ENCODE measurements around the gene PRKCB.

PRKCB gene

DNA sequence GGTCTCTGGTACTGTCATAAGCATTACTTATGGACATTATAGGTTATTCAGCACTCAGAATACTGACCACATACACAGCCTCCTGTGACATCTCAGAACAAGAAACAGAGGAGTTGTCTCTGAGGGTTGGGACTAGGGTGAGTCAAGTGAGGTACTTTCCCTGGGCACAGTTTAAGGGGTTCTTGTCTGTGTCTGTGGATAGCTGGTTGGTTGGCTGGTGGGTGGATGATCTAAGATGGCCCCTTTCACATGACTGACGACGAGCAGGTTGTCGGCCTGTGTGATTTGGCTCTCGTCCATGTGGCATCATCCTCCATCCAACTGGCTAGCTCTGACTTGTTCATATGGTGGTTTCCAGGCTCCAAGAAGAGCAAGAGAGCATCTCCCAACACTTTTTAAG lies 163.9 kb downstream of the PRKCB start:
- Histone ChIP-seq H3K27me3 (ENCODE audit: low read length) (no peaks in the 10 kb centered on the region), H3K79me2 (ENCODE audit: insufficient read depth, low read length) (no peaks in the 10 kb centered on the region), H3K4me3 (ENCODE audit: insufficient read depth, low read length, poor library complexity, severe bottlenecking) (no peak overlapping the region)

DNA sequence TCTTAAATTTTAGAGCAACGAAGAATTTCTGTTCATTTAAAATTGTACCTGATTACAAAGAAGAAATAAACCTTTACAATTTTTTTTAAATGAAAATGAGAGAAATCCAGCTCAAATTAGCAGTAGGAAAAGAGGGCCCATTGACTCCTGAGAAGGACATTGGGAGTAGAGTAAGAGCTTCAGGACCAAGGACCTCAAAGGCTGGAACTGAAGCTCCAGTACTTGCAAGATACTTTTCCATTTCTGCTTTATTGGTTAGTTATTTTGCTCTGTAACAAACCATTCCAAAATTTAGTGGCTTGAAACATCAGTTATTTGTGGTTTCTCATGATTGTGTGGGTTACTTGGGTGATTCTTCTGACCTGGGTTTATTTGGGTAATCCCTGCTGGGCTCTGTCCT lies 165.9 kb downstream of the PRKCB start:
- no peaks in the 10 kb centered on the region for H3K36me3 ChIP-seq (ENCODE audit: low read length)
- no peaks in the 10 kb centered on the region for H3K9me3 ChIP-seq (ENCODE audit: insufficient read depth, low read length)
- no peak overlapping the region for H2AFZ ChIP-seq (ENCODE audit: low read depth, low read length, severe bottlenecking)
- no peaks in the 10 kb centered on the region for H3K9me2 ChIP-seq (replicated peaks; ENCODE audit: insufficient read depth, low read length)
- no peaks in the 10 kb centered on the region for H4K20me1 ChIP-seq (ENCODE audit: low read depth, low read length)
- TF ChIP-seq, protein P1, sequence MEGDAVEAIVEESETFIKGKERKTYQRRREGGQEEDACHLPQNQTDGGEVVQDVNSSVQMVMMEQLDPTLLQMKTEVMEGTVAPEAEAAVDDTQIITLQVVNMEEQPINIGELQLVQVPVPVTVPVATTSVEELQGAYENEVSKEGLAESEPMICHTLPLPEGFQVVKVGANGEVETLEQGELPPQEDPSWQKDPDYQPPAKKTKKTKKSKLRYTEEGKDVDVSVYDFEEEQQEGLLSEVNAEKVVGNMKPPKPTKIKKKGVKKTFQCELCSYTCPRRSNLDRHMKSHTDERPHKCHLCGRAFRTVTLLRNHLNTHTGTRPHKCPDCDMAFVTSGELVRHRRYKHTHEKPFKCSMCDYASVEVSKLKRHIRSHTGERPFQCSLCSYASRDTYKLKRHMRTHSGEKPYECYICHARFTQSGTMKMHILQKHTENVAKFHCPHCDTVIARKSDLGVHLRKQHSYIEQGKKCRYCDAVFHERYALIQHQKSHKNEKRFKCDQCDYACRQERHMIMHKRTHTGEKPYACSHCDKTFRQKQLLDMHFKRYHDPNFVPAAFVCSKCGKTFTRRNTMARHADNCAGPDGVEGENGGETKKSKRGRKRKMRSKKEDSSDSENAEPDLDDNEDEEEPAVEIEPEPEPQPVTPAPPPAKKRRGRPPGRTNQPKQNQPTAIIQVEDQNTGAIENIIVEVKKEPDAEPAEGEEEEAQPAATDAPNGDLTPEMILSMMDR (IDR thresholded peaks at IDR 0.05; ENCODE audit: insufficient read depth, low read length, poor library complexity, severe bottlenecking), result no peak
- no peak for TF ChIP-seq EZH2phosphoT487 (conservative IDR thresholded peaks at IDR 0.05; ENCODE audit: low read length)
- H3K27ac ChIP-seq (ENCODE audit: low read depth, low read length), result no peak overlapping the region
- no peak overlapping the region for H3K4me2 ChIP-seq (ENCODE audit: low read depth, low read length, poor library complexity, severe bottlenecking)
- no peaks in the 10 kb centered on the region for H3K27me3 ChIP-seq (ENCODE audit: low read length)
- H3F3A ChIP-seq (ENCODE audit: insufficient read depth), result no peaks in the 10 kb centered on the region
- no peak overlapping the region for H3K9ac ChIP-seq (ENCODE audit: low read length)
- H3K79me2 ChIP-seq (ENCODE audit: insufficient read depth, low read length), result no peaks in the 10 kb centered on the region
- no peak overlapping the region for H3K4me3 ChIP-seq (ENCODE audit: insufficient read depth, low read length, poor library complexity, severe bottlenecking)

More for the DNA sequence above, 163.9 kb downstream of the PRKCB start:
- no peak overlapping the region for H3K27ac ChIP-seq (ENCODE audit: low read depth, low read length)
- no peaks in the 10 kb centered on the region for H3K9me3 ChIP-seq (ENCODE audit: insufficient read depth, low read length)
- H3K36me3 ChIP-seq (ENCODE audit: low read length), result no peaks in the 10 kb centered on the region
- H2AFZ ChIP-seq (ENCODE audit: low read depth, low read length, severe bottlenecking), result no peak overlapping the region
- H3F3A ChIP-seq (ENCODE audit: insufficient read depth), result no peaks in the 10 kb centered on the region
- H3K9me2 ChIP-seq (replicated peaks; ENCODE audit: insufficient read depth, low read length), result no peaks in the 10 kb centered on the region
- TF ChIP-seq, protein P1 (IDR thresholded peaks at IDR 0.05; ENCODE audit: insufficient read depth, low read length, poor library complexity, severe bottlenecking), result no peak
- TF ChIP-seq EZH2phosphoT487 (conservative IDR thresholded peaks at IDR 0.05; ENCODE audit: low read length), result no peak
- no peak overlapping the region for H3K9ac ChIP-seq (ENCODE audit: low read length)
- H4K20me1 ChIP-seq (ENCODE audit: low read depth, low read length), result no peaks in the 10 kb centered on the region
- H3K4me2 ChIP-seq (ENCODE audit: low read depth, low read length, poor library complexity, severe bottlenecking), result no peak overlapping the region

DNA sequence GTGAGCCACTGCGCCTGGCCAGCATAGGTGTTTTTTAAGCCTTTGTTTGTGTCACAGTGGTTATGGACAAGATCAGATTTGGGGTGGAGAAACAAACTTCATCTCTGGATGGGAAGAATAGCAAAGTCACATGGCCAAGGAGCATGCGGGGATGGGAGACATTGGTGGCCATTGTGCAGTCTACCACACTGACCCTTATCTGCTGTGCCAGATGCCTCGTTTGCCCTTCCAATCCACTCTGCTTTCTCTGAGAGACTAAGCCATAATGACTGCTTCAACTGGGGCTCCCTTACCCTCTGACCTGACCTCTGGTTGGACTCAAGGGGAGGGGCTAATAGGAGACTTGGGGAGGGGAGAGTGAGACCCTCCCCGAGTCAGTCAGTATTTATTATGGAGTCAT lies 166.8 kb downstream of the PRKCB start:
- H3K27me3 ChIP-seq (ENCODE audit: low read length), result no peaks in the 10 kb centered on the region

More for the DNA sequence above, 166.8 kb downstream of the PRKCB start:
- no peaks in the 10 kb centered on the region for H3K9me3 ChIP-seq (ENCODE audit: insufficient read depth, low read length)
- H3K4me2 ChIP-seq (ENCODE audit: low read depth, low read length, poor library complexity, severe bottlenecking), result no peak overlapping the region
- H3F3A ChIP-seq (ENCODE audit: insufficient read depth), result no peaks in the 10 kb centered on the region
- H3K79me2 ChIP-seq (ENCODE audit: insufficient read depth, low read length), result no peaks in the 10 kb centered on the region
- H3K36me3 ChIP-seq (ENCODE audit: low read length), result no peaks in the 10 kb centered on the region
- no peak overlapping the region for H3K27ac ChIP-seq (ENCODE audit: low read depth, low read length)
- no peaks in the 10 kb centered on the region for H3K9me2 ChIP-seq (replicated peaks; ENCODE audit: insufficient read depth, low read length)
- no peak overlapping the region for H3K4me3 ChIP-seq (ENCODE audit: insufficient read depth, low read length, poor library complexity, severe bottlenecking)
- H3K9ac ChIP-seq (ENCODE audit: low read length), result no peak overlapping the region
- no peak overlapping the region for H2AFZ ChIP-seq (ENCODE audit: low read depth, low read length, severe bottlenecking)
- TF ChIP-seq EZH2phosphoT487 (conservative IDR thresholded peaks at IDR 0.05; ENCODE audit: low read length), result no peak
- TF ChIP-seq, protein P1 (IDR thresholded peaks at IDR 0.05; ENCODE audit: insufficient read depth, low read length, poor library complexity, severe bottlenecking), result no peak
- no peaks in the 10 kb centered on the region for H4K20me1 ChIP-seq (ENCODE audit: low read depth, low read length)

Measured in SU-DHL-6 (cell line).